H9 (cell line): ENCODE measurements around the gene GLRA3. TPM values are rescaled to one million over a fixed set of nuclear protein-coding genes. Genes with fewer than 3 reads are reported as not detected.

Experiments used
- DNase-seq: peaks from one replicate; pipeline ENCODE4 v3.0.0-alpha.2; 2017
- H2AFZ ChIP-seq: one replicate; pipeline ENCODE4 v1.6.1; 2013; ENCODE audit warnings: mild to moderate bottlenecking, low read length, control low read depth, moderate library complexity
- H2AK5ac ChIP-seq: 2 replicates; pipeline ENCODE4 v1.6.1; 2013; ENCODE audit warnings: low read length, control low read depth, mixed read lengths; ENCODE audit not compliant: insufficient read length
- H2BK120ac ChIP-seq: one replicate; pipeline ENCODE4 v1.6.1; 2013; ENCODE audit warnings: low read depth, mild to moderate bottlenecking, low read length, control low read depth, inconsistent platforms; ENCODE audit not compliant: poor library complexity, severe bottlenecking
- H2BK12ac ChIP-seq: 2 replicates; pipeline ENCODE4 v1.6.1; 2013; ENCODE audit warnings: low read length, control low read depth, mixed read lengths, low read depth; ENCODE audit not compliant: insufficient read length
- H2BK15ac ChIP-seq: 2 replicates; pipeline ENCODE4 v1.6.1; 2013; ENCODE audit warnings: low read depth, low read length, control low read depth
- H2BK20ac ChIP-seq: one replicate; pipeline ENCODE4 v1.6.1; 2013; ENCODE audit warnings: low read depth, mild to moderate bottlenecking, low read length, control low read depth, inconsistent platforms; ENCODE audit not compliant: poor library complexity, severe bottlenecking
- H2BK5ac ChIP-seq: 2 replicates; pipeline ENCODE4 v1.6.1; 2013; ENCODE audit warnings: low read length, control low read depth, mixed read lengths; ENCODE audit not compliant: insufficient read length
- H3K14ac ChIP-seq: 2 replicates; pipeline ENCODE4 v1.6.1; 2013; ENCODE audit warnings: low read length, control low read depth; ENCODE audit not compliant: insufficient read depth
- H3K18ac ChIP-seq: 2 replicates; pipeline ENCODE4 v1.6.1; 2013; ENCODE audit warnings: low read depth, mild to moderate bottlenecking, mixed read lengths, low read length, control low read depth; ENCODE audit not compliant: insufficient read length
- H3K23ac ChIP-seq: 2 replicates; pipeline ENCODE4 v1.6.1; 2013; ENCODE audit warnings: low read length, control low read depth, mixed read lengths, low read depth; ENCODE audit not compliant: insufficient read length
- H3K23me2 ChIP-seq: 2 replicates; pipeline ENCODE4 v1.6.1; 2013; ENCODE audit warnings: low read depth, mild to moderate bottlenecking, mixed read lengths, low read length, control low read depth; ENCODE audit not compliant: insufficient read length, poor library complexity, severe bottlenecking
- H3K27ac ChIP-seq: 2 replicates; pipeline ENCODE4 v1.5.1; 2013; ENCODE audit warnings: low read length, control low read depth, mixed read lengths, low read depth; ENCODE audit not compliant: insufficient read length
- H3K27me3 ChIP-seq: 2 replicates; pipeline ENCODE4 v1.6.1; 2013; ENCODE audit warnings: low read length, control low read depth, inconsistent platforms; ENCODE audit not compliant: insufficient read depth
- H3K4ac ChIP-seq: 2 replicates; pipeline ENCODE4 v1.6.1; 2013; ENCODE audit warnings: low read depth, mild to moderate bottlenecking, control low read depth, inconsistent platforms, low read length, moderate library complexity
- H3K4me1 ChIP-seq: 2 replicates; pipeline ENCODE4 v1.6.1; 2013; ENCODE audit warnings: low read length, control low read depth, inconsistent platforms; ENCODE audit not compliant: insufficient read depth
- H3K4me2 ChIP-seq: 2 replicates; pipeline ENCODE4 v1.6.1; 2013; ENCODE audit warnings: low read length, control low read depth, mixed read lengths; ENCODE audit not compliant: insufficient read length, insufficient read depth
- H3K56ac ChIP-seq: 2 replicates; pipeline ENCODE4 v1.6.1; 2013; ENCODE audit warnings: low read depth, mild to moderate bottlenecking, mixed read lengths, low read length, control low read depth; ENCODE audit not compliant: insufficient read length
- H3K79me1 ChIP-seq: 2 replicates; pipeline ENCODE4 v1.6.1; 2013; ENCODE audit warnings: low read depth, mild to moderate bottlenecking, moderate library complexity, low read length, control low read depth, inconsistent platforms; ENCODE audit not compliant: insufficient read depth, poor library complexity, severe bottlenecking
- H3K79me2 ChIP-seq: 2 replicates; pipeline ENCODE4 v1.6.1; 2013; ENCODE audit warnings: low read length, control low read depth, inconsistent platforms; ENCODE audit not compliant: insufficient read depth
- H3K9ac ChIP-seq: 2 replicates; pipeline ENCODE4 v1.6.1; 2013; ENCODE audit warnings: low read length, control low read depth, mixed read lengths; ENCODE audit not compliant: insufficient read length; ENCODE audit errors: extremely low read depth
- H3K9me3 ChIP-seq: one replicate; pipeline ENCODE4 v1.6.1; 2013; ENCODE audit warnings: low read depth, low read length, inconsistent platforms; ENCODE audit not compliant: control insufficient read depth
- H3T11ph ChIP-seq: one replicate; pipeline ENCODE4 v1.6.1; 2013; ENCODE audit warnings: mild to moderate bottlenecking, low read length, control low read depth, inconsistent platforms
- H4K20me1 ChIP-seq: one replicate; pipeline ENCODE4 v1.6.1; 2013; ENCODE audit not compliant: control insufficient read depth, insufficient read length, insufficient read depth
- H4K5ac ChIP-seq: 2 replicates; pipeline ENCODE4 v1.6.1; 2013; ENCODE audit warnings: low read depth, mild to moderate bottlenecking, mixed read lengths, low read length, control low read depth; ENCODE audit not compliant: insufficient read length
- H4K8ac ChIP-seq: replicated peaks from 2 replicates; pipeline ENCODE4 v1.6.1; 2013; ENCODE audit warnings: low read length, control low read depth, mixed read lengths, low read depth; ENCODE audit not compliant: insufficient read length
- H4K91ac ChIP-seq: 2 replicates; pipeline ENCODE4 v1.6.1; 2013; ENCODE audit warnings: low read depth, mild to moderate bottlenecking, moderate library complexity, mixed read lengths, low read length, control low read depth; ENCODE audit not compliant: insufficient read length
- H3K27ac Mint-ChIP-seq, 3 experiments: 2 replicates in 2 of 3; 3 replicates in 1 of 3; pipeline ENCODE4 v1.8.0; 2020 to 2021; ENCODE audit warnings: mixed read lengths in 3 of 3, mild to moderate bottlenecking in 1 of 3, moderate library complexity in 1 of 3
- H3K27me3 Mint-ChIP-seq: 2 replicates; pipeline ENCODE4 v1.8.0; 2021; ENCODE audit warnings: low read depth, mild to moderate bottlenecking, moderate library complexity, mixed read lengths
- H3K36me3 Mint-ChIP-seq, 3 experiments: 2 replicates in 2 of 3; 3 replicates in 1 of 3; pipeline ENCODE4 v1.8.0; 2020 to 2021; ENCODE audit warnings: low read depth in 3 of 3, mixed read lengths in 3 of 3; ENCODE audit not compliant: insufficient read depth in 1 of 3
- H3K4me1 Mint-ChIP-seq, 2 experiments: 2 replicates each; pipeline ENCODE4 v1.8.0; 2020; ENCODE audit warnings: mixed read lengths in 2 of 2
- H3K4me3 Mint-ChIP-seq, 2 experiments: 2 replicates in 1 of 2; 3 replicates in 1 of 2; pipeline ENCODE4 v1.8.0; 2020 to 2021; ENCODE audit warnings: mild to moderate bottlenecking in 2 of 2, mixed read lengths in 2 of 2, moderate library complexity in 1 of 2
- H3K9me3 Mint-ChIP-seq, 2 experiments: 2 replicates in 1 of 2; 3 replicates in 1 of 2; pipeline ENCODE4 v1.8.0; 2020; ENCODE audit warnings: mild to moderate bottlenecking in 2 of 2, mixed read lengths in 2 of 2, moderate library complexity in 1 of 2
- CTCF ChIP-seq: fragments of 200-600 bp; sonication (generic); conservative IDR thresholded peaks from 3 replicates; pipeline ENCODE4 v1.8.0; 2021; ENCODE audit warnings: antibody characterized with exemption, mild to moderate bottlenecking
- WGBS: extraction: QIAGEN DNeasy Blood & Tissue Kit; methylation state at CpG from one replicate; pipeline ENCODE4 v1.1.7; 2013; ENCODE audit warnings: missing lambda C conversion rate, low lambda C conversion rate, mixed read lengths; ENCODE audit not compliant: insufficient read length; ENCODE audit errors: extremely low coverage; 5-methylcytosine and 5-hydroxymethylcytosine counted together
- total RNA-seq: library from RNA; stranded (reverse); gene quantifications from 2 replicates; pipeline ENCODE4 v1.2.1, GENCODE V29; 2021

Gene GLRA3
- total RNA-seq, 1 experiment from 2014 or later = 0.09 TPM

- peaks cover 30 to 33% of the 10 kb centered on the region in 2 experiments for H3K4me1 Mint-ChIP-seq
- Histone ChIP-seq H2BK15ac (no peak overlapping the region), H3K4ac (no peak overlapping the region), H3T11ph (no peak overlapping the region), H2BK5ac (no peak overlapping the region), H2AFZ (no peak overlapping the region), H4K5ac (no peak overlapping the region), H3K23ac (no peak overlapping the region), H3K14ac (no peak overlapping the region), H4K91ac (no peak overlapping the region), H3K27ac (no peak overlapping the region), H2BK20ac (no peak overlapping the region), H3K18ac (no peak overlapping the region), H3K4me2 (no peak overlapping the region), H4K20me1 (no peaks in the 10 kb centered on the region), H3K79me2 (no peaks in the 10 kb centered on the region), H3K79me1 (no peaks in the 10 kb centered on the region), H4K8ac (no peak overlapping the region), H2AK5ac (no peak overlapping the region), H3K27me3 (no peaks in the 10 kb centered on the region), H3K23me2 (no peaks in the 10 kb centered on the region), H2BK12ac (no peak overlapping the region), H2BK120ac (no peak overlapping the region), H3K9me3 (no peaks in the 10 kb centered on the region), H3K56ac (no peak overlapping the region), H3K4me1 (no peaks in the 10 kb centered on the region; the same call in 1 of the 2 replicates), H3K9ac (no peak overlapping the region)
- no peak for DNase-seq
- no CpG with 5 or more reads among the region's 4 CpGs for WGBS
- no peak overlapping the region for H3K27ac Mint-ChIP-seq
- H3K9me3 Mint-ChIP-seq = no peaks in the 10 kb centered on the region
- no peak for TF ChIP-seq CTCF
- no peaks in the 10 kb centered on the region for H3K36me3 Mint-ChIP-seq
- no peaks in the 10 kb centered on the region for H3K27me3 Mint-ChIP-seq
- H3K4me3 Mint-ChIP-seq = no peak overlapping the region
These were observed 224.8 kb downstream of the GLRA3 start for GRCh38 chr4:174604198-174604597.
